T-helper 9 cell (primary cell): ENCODE measurements around the gene TMEM170B.

Source experiments
- DNase-seq: peaks from one replicate; pipeline ENCODE4 v3.0.0-alpha.2; 2020

The TMEM170B gene

DNA sequence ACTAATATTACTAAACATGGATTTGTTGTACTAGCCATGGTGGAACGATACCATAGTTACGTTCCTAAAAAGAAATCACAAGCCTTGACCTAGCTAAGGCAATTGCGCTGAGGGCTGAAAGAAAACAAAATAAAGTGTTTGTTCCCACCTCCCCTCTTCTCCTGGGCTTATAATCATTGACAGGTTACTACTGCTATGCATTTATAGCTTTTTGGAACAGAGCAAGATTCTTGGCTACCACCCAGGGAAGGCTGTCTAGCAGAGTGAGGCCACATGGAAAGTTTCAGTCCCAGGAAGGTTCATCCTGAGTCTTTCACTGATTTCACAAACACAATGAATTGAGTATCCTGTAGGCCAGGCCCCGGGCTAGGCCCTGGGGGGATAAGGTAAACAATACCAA lies 84.6 kb downstream of the TMEM170B start:
- no peak for DNase-seq

DNA sequence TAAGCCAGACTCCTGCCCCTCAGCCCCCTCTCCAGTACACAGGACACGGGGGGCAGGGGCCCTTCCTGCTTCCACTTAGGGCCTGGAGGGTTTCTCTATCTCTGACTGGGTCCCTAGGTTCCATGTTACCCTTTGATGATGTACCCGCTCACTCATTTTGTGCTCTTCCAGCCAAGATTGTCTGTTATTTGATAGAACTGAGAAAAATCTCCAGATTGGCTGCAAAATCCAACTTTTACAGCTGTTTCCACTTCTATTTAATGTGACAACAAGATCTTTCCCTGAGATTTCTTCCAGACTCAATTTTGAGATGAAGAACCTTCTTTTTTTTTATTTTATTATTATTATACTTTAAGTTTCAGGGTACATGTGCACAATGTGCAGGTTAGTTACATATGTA lies 85.7 kb downstream of the TMEM170B start:
- DNase-seq = no peak

DNA sequence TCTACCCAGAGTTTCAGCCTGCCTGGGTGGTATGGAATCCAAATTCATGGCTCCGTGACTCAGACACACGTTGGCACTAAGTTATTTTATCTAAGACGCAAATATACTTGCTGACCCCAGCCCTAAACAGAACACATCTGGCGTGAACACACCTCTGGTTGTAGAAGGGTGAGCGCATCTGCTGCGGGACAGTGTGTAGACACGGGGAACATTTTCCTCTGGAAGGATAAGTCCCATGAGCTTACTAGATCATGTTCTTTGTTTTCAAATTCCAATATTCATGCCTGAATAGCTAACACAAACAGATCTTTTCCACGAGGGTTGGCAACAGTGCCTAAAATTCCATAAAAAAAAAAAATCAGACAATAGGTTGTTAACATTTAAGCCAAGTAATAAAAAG lies 87.8 kb downstream of the TMEM170B start:
- DNase-seq = no peak

DNA sequence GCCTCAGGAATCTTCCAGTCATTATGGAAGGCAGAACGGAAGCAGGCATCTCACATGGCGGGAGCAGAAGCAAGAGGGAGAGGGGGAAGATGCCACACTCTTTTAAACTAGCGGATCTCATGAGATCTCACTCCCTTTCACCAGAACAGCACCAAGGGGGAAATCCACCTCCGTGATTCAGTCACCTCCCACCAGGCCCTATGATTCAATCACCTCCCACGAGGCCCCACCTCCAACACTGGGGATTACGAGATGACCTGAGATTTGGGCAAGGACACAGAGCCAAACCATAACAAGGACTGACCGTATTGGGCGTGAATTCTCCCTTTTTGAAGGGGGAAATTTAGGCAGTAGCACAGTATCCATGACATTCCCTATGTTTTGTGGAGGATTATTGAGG lies 88.8 kb downstream of the TMEM170B start:
- no peak for DNase-seq

DNA sequence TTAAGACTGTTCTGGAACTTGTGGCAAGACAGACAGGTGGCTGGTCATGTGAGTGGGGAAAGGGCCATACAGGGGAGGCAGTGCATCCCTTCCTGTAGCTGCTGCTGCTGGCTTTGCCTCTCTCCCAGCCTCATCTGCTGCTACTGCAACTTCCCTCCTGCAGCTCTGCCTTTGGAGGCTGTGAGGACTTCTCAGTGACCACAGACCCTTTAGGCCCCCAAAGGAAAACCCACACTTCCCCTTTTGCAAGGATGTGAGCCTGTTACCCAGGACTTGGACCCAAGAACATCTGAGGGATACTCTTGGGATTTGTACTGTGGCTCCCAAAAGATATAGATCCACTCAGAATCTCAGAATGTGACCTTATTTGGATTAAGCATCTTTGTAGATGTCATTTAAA lies 91.0 kb downstream of the TMEM170B start:
- DNase-seq = no peak

DNA sequence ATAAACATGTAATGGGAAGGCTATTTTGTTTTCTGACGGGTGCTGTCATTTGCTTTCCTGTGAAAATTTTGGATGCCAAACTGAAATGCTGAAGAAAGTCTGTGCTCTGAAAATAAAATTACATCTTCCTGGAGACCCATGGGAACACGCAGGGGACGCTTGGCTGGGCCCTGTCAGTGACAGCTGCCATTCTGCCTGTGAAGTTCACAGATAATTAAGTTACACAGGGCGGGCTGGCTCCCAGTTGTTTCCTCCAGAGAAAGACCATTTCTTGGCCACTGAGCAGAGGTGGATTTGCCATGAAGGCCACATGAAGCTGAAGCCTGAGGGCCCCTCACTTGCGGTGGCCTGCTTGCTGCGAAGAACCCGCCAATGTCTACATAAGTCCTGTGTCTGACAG lies 93.5 kb downstream of the TMEM170B start:
- no peak for DNase-seq

DNA sequence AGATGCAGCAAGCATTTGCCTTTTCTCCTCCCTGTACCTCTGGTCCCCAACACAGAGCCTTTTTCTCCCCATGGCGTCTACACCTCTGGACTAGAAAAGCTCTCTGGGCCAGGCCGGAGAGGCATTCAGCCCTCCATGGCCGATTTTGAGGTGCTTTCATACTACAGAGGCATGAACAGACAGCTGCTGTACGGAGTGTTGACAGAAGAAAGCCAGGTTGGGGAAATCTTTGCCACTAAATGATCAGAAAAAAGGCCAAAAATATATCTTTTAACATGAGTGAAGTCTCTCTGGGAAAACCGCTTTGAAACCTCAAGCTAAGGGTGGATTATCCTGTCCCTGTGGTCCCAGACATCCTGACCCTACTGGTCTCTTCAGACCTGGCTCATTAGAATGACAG lies 94.0 kb downstream of the TMEM170B start:
- no peak for DNase-seq

DNA sequence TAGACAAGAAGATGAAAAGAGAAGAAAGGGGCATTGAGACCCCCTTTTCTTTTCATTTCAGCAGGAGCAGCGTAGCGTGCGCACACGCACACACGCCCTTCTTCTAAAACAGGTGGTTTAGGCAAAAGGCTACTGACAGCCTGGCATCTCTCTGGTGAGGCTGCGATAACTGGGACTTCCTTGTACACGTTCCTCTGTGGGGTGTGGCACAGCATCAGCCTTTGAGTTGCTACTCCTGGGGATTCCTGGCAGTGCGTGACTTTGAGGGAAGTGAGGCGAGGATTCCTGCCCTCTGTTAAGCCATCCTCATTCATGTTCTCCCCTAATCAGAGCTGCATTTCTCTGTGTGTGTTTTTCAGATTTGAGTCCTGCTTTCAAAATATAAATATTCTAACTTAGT lies 94.7 kb downstream of the TMEM170B start:
- DNase-seq = no peak

DNA sequence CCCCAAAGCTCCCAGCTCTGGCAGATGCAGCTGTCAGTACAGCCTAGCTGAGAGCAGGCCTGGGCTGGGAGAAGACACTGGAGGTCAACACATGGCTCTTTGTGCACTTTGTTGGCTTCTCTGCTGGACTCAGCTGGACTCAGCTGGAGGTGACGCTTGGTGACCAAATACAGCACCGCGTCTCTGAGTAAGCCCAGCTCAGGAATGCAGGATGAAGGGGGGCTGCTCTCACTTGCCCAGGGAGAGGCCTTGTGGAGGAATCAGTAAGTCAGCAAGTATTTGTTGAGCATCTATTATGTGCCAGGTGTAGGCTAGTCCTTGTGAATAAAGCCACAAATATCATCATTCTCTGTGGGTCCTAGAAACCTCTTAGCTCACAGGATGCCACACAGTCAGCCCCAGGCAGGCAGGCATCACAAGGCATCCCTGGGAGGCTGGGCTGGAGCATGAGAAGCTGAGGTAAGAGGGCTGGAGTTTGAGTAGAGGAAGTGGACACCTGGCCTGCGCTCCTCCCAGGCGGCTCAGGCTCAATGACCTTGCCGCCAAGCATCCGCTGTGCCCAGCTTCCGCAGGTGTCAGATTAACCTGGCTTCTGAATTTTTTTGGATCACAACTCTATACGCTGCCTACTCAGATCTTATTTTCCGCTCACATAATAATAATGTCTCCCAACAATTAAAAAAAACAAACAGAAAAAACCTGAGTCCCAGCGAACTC lies 95.4 kb downstream of the TMEM170B start:
- DNase-seq = no peak
